CD14-positive monocyte (primary cell): ENCODE results near the gene PLPP2. TPM values are rescaled to one million over a fixed set of nuclear protein-coding genes. Genes with fewer than 3 reads are reported as not detected.

Experiments
- DNase-seq, 3 donors: peaks; one replicate each; pipeline ENCODE4 v3.0.0-alpha.2; 2011 to 2022
- H2AFZ ChIP-seq: 2 replicates; pipeline ENCODE4 v1.6.0; 2012; ENCODE audit warnings: mild to moderate bottlenecking, low read depth, low read length, inconsistent platforms; ENCODE audit not compliant: insufficient read depth, poor library complexity, severe bottlenecking
- H3K27ac ChIP-seq, 2 donors: 1 replicate in 1 of 2; 2 replicates in 1 of 2; pipeline ENCODE4 v1.5.1; 2012 to 2013; ENCODE audit warnings: low read length in 2 of 2, control low read depth in 1 of 2, inconsistent platforms in 1 of 2, low read depth in 1 of 2, mild to moderate bottlenecking in 1 of 2
- H3K27me3 ChIP-seq, 2 donors: one replicate each; pipeline versions ENCODE4 v1.6.0 to v1.6.1; 2011 to 2013; ENCODE audit warnings: low read length in 2 of 2; ENCODE audit not compliant: control insufficient read depth in 2 of 2, insufficient read depth in 2 of 2
- H3K36me3 ChIP-seq, 2 donors: replicated peaks in 1 of 2; 1 replicate in 1 of 2; 2 replicates in 1 of 2; pipeline versions ENCODE4 v1.5.1 to v1.6.1; 2012 to 2013; ENCODE audit warnings: low read length in 2 of 2, control low read depth in 1 of 2, inconsistent platforms in 1 of 2, mild to moderate bottlenecking in 1 of 2; ENCODE audit not compliant: insufficient read depth in 2 of 2, control insufficient read depth in 1 of 2
- H3K4me1 ChIP-seq, 2 donors: 1 replicate in 1 of 2; 2 replicates in 1 of 2; pipeline versions ENCODE4 v1.5.1 to v1.6.1; 2012 to 2013; ENCODE audit warnings: low read length in 2 of 2, control low read depth in 1 of 2, inconsistent platforms in 1 of 2, mild to moderate bottlenecking in 1 of 2, moderate library complexity in 1 of 2; ENCODE audit not compliant: insufficient read depth in 2 of 2, control insufficient read depth in 1 of 2
- H3K4me2 ChIP-seq: replicated peaks from 2 replicates; pipeline ENCODE3; 2012; ENCODE audit warnings: low read length, moderate library complexity, mild to moderate bottlenecking; ENCODE audit not compliant: poor library complexity, severe bottlenecking; ENCODE audit errors: extremely low read depth
- H3K4me3 ChIP-seq, 3 experiments: fragments of 200-600 bp in 1 of 3; sonication (generic) in 1 of 3; replicated peaks in 1 of 3; 1 replicate in 2 of 3; 2 replicates in 1 of 3; pipeline ENCODE4 v1.5.1; 2011 to 2013; ENCODE audit warnings: low read length in 3 of 3, mild to moderate bottlenecking in 3 of 3, control low read depth in 2 of 3, low read depth in 2 of 3, inconsistent platforms in 1 of 3, moderate library complexity in 1 of 3
- H3K79me2 ChIP-seq: 2 replicates; pipeline ENCODE4 v1.6.0; 2012; ENCODE audit warnings: mild to moderate bottlenecking, control low read depth, inconsistent platforms, low read length, moderate library complexity; ENCODE audit not compliant: insufficient read depth
- H3K9ac ChIP-seq: 2 replicates; pipeline ENCODE4 v1.6.0; 2017; ENCODE audit warnings: low read length, mild to moderate bottlenecking; ENCODE audit not compliant: insufficient read depth, poor library complexity, severe bottlenecking
- H3K9me3 ChIP-seq, 2 donors: replicated peaks in 1 of 2; 1 replicate in 1 of 2; 2 replicates in 1 of 2; pipeline versions ENCODE4 v1.5.1 to v1.6.1; 2012 to 2013; ENCODE audit warnings: low read length in 2 of 2, control low read depth in 1 of 2; ENCODE audit not compliant: control insufficient read depth in 1 of 2, insufficient read depth in 1 of 2
- H4K20me1 ChIP-seq: 2 replicates; pipeline ENCODE4 v1.6.0; 2012; ENCODE audit warnings: mild to moderate bottlenecking, low read length, control low read depth, moderate library complexity; ENCODE audit not compliant: insufficient read depth
- H3K27ac Mint-ChIP-seq, 7 donors: one replicate each; pipeline ENCODE4 v1.8.0; 2020; ENCODE audit warnings: mild to moderate bottlenecking in 7 of 7, mixed read lengths in 7 of 7, moderate library complexity in 6 of 7, inconsistent platforms in 2 of 7
- H3K27me3 Mint-ChIP-seq, 3 donors: one replicate each; pipeline ENCODE4 v1.8.0; 2021 to 2022; ENCODE audit warnings: low read depth in 3 of 3, mild to moderate bottlenecking in 3 of 3, mixed read lengths in 3 of 3, moderate library complexity in 3 of 3, inconsistent platforms in 1 of 3
- H3K36me3 Mint-ChIP-seq, 2 donors: one replicate each; pipeline ENCODE4 v1.8.0; 2020; ENCODE audit warnings: mixed read lengths in 2 of 2, inconsistent platforms in 1 of 2, mild to moderate bottlenecking in 1 of 2
- H3K4me1 Mint-ChIP-seq: one replicate; pipeline ENCODE4 v1.8.0; 2020; ENCODE audit warnings: mild to moderate bottlenecking, mixed read lengths
- H3K4me3 Mint-ChIP-seq, 2 donors: one replicate each; pipeline ENCODE4 v1.8.0; 2020; ENCODE audit warnings: mild to moderate bottlenecking in 2 of 2, mixed read lengths in 2 of 2, moderate library complexity in 1 of 2
- H3K9me3 Mint-ChIP-seq, 7 donors: one replicate each; pipeline ENCODE4 v1.8.0; 2020 to 2022; ENCODE audit warnings: mixed read lengths in 7 of 7, mild to moderate bottlenecking in 6 of 7, moderate library complexity in 6 of 7, inconsistent platforms in 2 of 7
- WGBS: methylation state at CpG from one replicate; pipeline ENCODE4 v1.1.5; 2013; ENCODE audit warnings: missing lambda C conversion rate; ENCODE audit not compliant: insufficient coverage; 5-methylcytosine and 5-hydroxymethylcytosine counted together
- intact Hi-C, 2 donors: fragments of 100-400 bp; cut with micrococcal nuclease; formaldehyde crosslinking; loops; one replicate each; pipeline versions ENCODE4 v1.15.0 to v1.15.1; 2023
- polyA plus RNA-seq, 3 donors: library from polyadenylated mRNA; depleted of rRNA in 1 of 3; unstranded in 2 of 3; stranded (reverse) in 1 of 3; fragments of 300-500 nt in 2 of 3; fragments of >200 nt in 1 of 3; fragmentation: Illumina TruSeq in 2 of 3; gene quantifications; 1 replicate in 2 of 3; 2 replicates in 1 of 3; pipeline ENCODE4 v1.2.3, GENCODE V29; 2012 to 2021
- TF ChIP-seq, protein P1 (sequence below): fragments of 200-600 bp; IDR thresholded peaks from one replicate; pipeline ENCODE4 v1.8.0; 2022; ENCODE audit warnings: antibody characterized with exemption, mild to moderate bottlenecking

Gene PLPP2
- polyA plus RNA-seq, 3 donors, result 0.01 TPM; not detected in 2

GRCh38 chr19:288911-289310, 2.3 kb downstream of the PLPP2 start:
- H3K4me3 Mint-ChIP-seq, result peak overlapping the region in 1 of 2 donors; percentile 59
- peaks cover 40 to 60% (median 51%) of the 10 kb centered on the region in 3 donors for H3K27me3 Mint-ChIP-seq
- no peak overlapping the region for H3K9ac ChIP-seq
- no peak overlapping the region for H3K4me3 ChIP-seq
- TF ChIP-seq, protein P1, sequence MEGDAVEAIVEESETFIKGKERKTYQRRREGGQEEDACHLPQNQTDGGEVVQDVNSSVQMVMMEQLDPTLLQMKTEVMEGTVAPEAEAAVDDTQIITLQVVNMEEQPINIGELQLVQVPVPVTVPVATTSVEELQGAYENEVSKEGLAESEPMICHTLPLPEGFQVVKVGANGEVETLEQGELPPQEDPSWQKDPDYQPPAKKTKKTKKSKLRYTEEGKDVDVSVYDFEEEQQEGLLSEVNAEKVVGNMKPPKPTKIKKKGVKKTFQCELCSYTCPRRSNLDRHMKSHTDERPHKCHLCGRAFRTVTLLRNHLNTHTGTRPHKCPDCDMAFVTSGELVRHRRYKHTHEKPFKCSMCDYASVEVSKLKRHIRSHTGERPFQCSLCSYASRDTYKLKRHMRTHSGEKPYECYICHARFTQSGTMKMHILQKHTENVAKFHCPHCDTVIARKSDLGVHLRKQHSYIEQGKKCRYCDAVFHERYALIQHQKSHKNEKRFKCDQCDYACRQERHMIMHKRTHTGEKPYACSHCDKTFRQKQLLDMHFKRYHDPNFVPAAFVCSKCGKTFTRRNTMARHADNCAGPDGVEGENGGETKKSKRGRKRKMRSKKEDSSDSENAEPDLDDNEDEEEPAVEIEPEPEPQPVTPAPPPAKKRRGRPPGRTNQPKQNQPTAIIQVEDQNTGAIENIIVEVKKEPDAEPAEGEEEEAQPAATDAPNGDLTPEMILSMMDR, result no peak
- intact Hi-C loops, result no loop called here
- no peaks in the 10 kb centered on the region for H3K36me3 Mint-ChIP-seq
- H3K9me3 ChIP-seq, result peaks cover 8 to 14% of the 10 kb centered on the region in 2 donors
- 90% methylated on average over 9 of the region's 10 CpGs for WGBS
- H3K4me1 Mint-ChIP-seq, result no peaks in the 10 kb centered on the region
- H3K27ac Mint-ChIP-seq, result no peak overlapping the region
- no peak overlapping the region for H2AFZ ChIP-seq
- H3K27ac ChIP-seq, result no peak overlapping the region
- no peak for DNase-seq
- H4K20me1 ChIP-seq, result no peaks in the 10 kb centered on the region
- H3K4me1 ChIP-seq, result no peaks in the 10 kb centered on the region
- H3K27me3 ChIP-seq, result peaks cover 11 to 46% of the 10 kb centered on the region in 2 donors
- H3K4me2 ChIP-seq, result no peak overlapping the region
- H3K9me3 Mint-ChIP-seq, result peaks cover 0 to 13% (median 5%) of the 10 kb centered on the region in 7 donors
- no peaks in the 10 kb centered on the region for H3K79me2 ChIP-seq
- no peaks in the 10 kb centered on the region for H3K36me3 ChIP-seq

DNA sequence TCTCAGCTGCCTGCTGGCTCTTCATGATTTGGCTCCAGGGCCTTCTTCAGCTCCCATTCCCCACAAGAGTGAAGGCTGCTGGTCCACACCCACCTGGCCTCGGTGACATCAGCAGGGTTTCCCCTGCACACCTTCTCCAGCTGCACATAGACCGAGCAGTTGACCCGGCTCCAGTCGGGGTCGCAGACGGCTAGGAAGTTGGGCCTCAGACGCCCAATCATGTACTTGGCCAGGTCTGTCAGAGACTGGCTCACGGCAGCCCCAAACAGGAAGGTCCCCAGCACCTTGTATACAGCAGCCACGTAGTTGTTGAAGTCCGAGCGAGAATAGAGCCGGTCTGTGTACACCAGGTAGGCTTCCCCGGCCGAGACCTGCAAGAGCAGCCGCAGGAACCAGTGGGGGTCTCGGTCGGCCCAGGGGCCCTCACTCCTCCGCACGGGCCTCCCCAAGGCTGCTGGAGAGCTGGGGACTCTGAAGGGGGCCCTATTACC, 3.8 kb downstream of the PLPP2 start:
- Histone ChIP-seq H3K36me3 (no peaks in the 10 kb centered on the region), H3K9me3 (peaks cover 5 to 8% of the 10 kb centered on the region in 2 donors), H3K27me3 (peaks cover 7 to 31% of the 10 kb centered on the region in 2 donors), H3K27ac (no peak overlapping the region), H3K4me1 (no peaks in the 10 kb centered on the region), H2AFZ (no peak overlapping the region), H3K4me2 (no peak overlapping the region), H3K4me3 (no peak overlapping the region), H3K79me2 (no peaks in the 10 kb centered on the region), H4K20me1 (no peaks in the 10 kb centered on the region), H3K9ac (no peak overlapping the region)
- Mint-ChIP-seq H3K27me3 (peaks cover 28 to 45% (median 41%) of the 10 kb centered on the region in 3 donors), H3K4me3 (no peak overlapping the region), H3K4me1 (no peaks in the 10 kb centered on the region), H3K27ac (no peak overlapping the region), H3K9me3 (peaks cover 0 to 11% (median 3%) of the 10 kb centered on the region in 7 donors), H3K36me3 (no peaks in the 10 kb centered on the region)
- intact Hi-C loops, result no loop called here
- no peak for DNase-seq
- 96% methylated on average over 13 of the region's 19 CpGs for WGBS
- TF ChIP-seq, protein P1, result no peak
